Activated naive CD8-positive, alpha-beta T cell treated with anti-CD3 and anti-CD28 coated beads, Interleukin-2, amount 50 U/mL, for 16 hours (primary cell): ENCODE measurements around the gene PHLDA3.
"Not testable (repeated sequence)": the region's sequence is repeated elsewhere in the genome, so short reads cannot be mapped to it uniquely, and the experiment has no call there.

Experiments used
- DNase-seq: peaks from one replicate; pipeline ENCODE4 v3.0.0-alpha.2; 2020; ENCODE audit warnings: low read depth, low spot score

Gene PHLDA3

GRCh38 chr1:201503397-201504176 is 34.6 kb upstream of the PHLDA3 start:
- no peak for DNase-seq

- no peak for DNase-seq
These were observed 33.5 kb upstream of the PHLDA3 start for GRCh38 chr1:201502511-201502857.

GRCh38 chr1:201501812-201502510 is 33.0 kb upstream of the PHLDA3 start:
- DNase-seq, result no peak

GRCh38 chr1:201501144-201501543 is 32.2 kb upstream of the PHLDA3 start:
- no peak for DNase-seq

GRCh38 chr1:201500670-201501120 is 31.7 kb upstream of the PHLDA3 start:
- DNase-seq, result no peak

- DNase-seq, result no peak
These were observed 31.0 kb upstream of the PHLDA3 start for GRCh38 chr1:201499795-201500669.

GRCh38 chr1:201499191-201499590 is 30.2 kb upstream of the PHLDA3 start:
- DNase-seq, result no peak

GRCh38 chr1:201498621-201499020 is 29.6 kb upstream of the PHLDA3 start:
- DNase-seq, result no peak

GRCh38 chr1:201497935-201498509 is 29.0 kb upstream of the PHLDA3 start:
- no peak for DNase-seq

- no peak for DNase-seq
These were observed 27.3 kb upstream of the PHLDA3 start for GRCh38 chr1:201496296-201496690.

GRCh38 chr1:201495551-201496295 is 26.7 kb upstream of the PHLDA3 start:
- DNase-seq, result no peak

GRCh38 chr1:201493757-201494617 is 25.0 kb upstream of the PHLDA3 start:
- no peak for DNase-seq

GRCh38 chr1:201493026-201493656 is 24.2 kb upstream of the PHLDA3 start:
- not testable (repeated sequence) for DNase-seq

- DNase-seq, result no peak
These were observed 23.0 kb upstream of the PHLDA3 start for GRCh38 chr1:201491896-201492511.

- DNase-seq, result no peak
These were observed 21.7 kb upstream of the PHLDA3 start for GRCh38 chr1:201490708-201491131.

- no peak for DNase-seq
These were observed 20.8 kb upstream of the PHLDA3 start for GRCh38 chr1:201489643-201490261.

GRCh38 chr1:201488830-201489589 is 20.0 kb upstream of the PHLDA3 start:
- no peak for DNase-seq

GRCh38 chr1:201487742-201488141 is 18.8 kb upstream of the PHLDA3 start:
- no peak for DNase-seq
